H1 (cell line): ENCODE data around the gene COPA. TPM values are rescaled to one million over a fixed set of nuclear protein-coding genes. Genes with fewer than 3 reads are reported as not detected.

Source experiments
- CTCF ChIA-PET: fragments of 300-600 bp; sonication (Branson Sonifier 250); formaldehyde crosslinking; loops from one replicate; lab custom pipeline; 2021; ENCODE audit not compliant: partially characterized antibody; lab: Charles Lee
- POLR2A ChIA-PET: fragments of 300-600 bp; sonication (Branson Sonifier 250); formaldehyde crosslinking; loops from one replicate; lab custom pipeline; 2021; ENCODE audit warnings: inconsistent platforms; ENCODE audit not compliant: partially characterized antibody; lab: Charles Lee
- DNase-seq, 2 experiments: peaks; one replicate each; pipeline versions ENCODE4 v3.0.0 to v3.0.0-alpha.2; 2010 to 2022; ENCODE audit warnings: low spot score in 2 of 2, low read depth in 1 of 2, mixed read lengths in 1 of 2
- FAIRE-seq: peaks from 2 replicates; lab custom pipeline; 2011; peaks lifted over from hg19 to GRCh38; lab: Jason Lieb, UNC
- H2AFZ ChIP-seq: 2 replicates; pipeline ENCODE4 v1.8.1; 2012; ENCODE audit warnings: low read length, inconsistent platforms
- H2AK5ac ChIP-seq: 2 replicates; pipeline ENCODE4 v1.6.1; 2013; ENCODE audit warnings: low read depth, low read length
- H2BK120ac ChIP-seq: replicated peaks from 2 replicates; pipeline ENCODE3; 2013; ENCODE audit warnings: low read depth, low read length, inconsistent platforms
- H2BK12ac ChIP-seq: 2 replicates; pipeline ENCODE4 v1.6.1; 2013; ENCODE audit warnings: low read depth, low read length
- H2BK15ac ChIP-seq: 2 replicates; pipeline ENCODE4 v1.6.1; 2013; ENCODE audit warnings: low read length
- H2BK20ac ChIP-seq: 2 replicates; pipeline ENCODE4 v1.6.1; 2013; ENCODE audit warnings: low read length
- H2BK5ac ChIP-seq: 2 replicates; pipeline ENCODE4 v1.6.1; 2013; ENCODE audit warnings: low read depth, low read length
- H3K14ac ChIP-seq: 2 replicates; pipeline ENCODE4 v1.6.1; 2013; ENCODE audit warnings: inconsistent platforms; ENCODE audit not compliant: insufficient read length
- H3K18ac ChIP-seq: 2 replicates; pipeline ENCODE4 v1.6.1; 2013; ENCODE audit warnings: low read length; ENCODE audit errors: extremely low read depth
- H3K23ac ChIP-seq: 2 replicates; pipeline ENCODE4 v1.6.1; 2013; ENCODE audit warnings: inconsistent platforms; ENCODE audit not compliant: insufficient read length
- H3K23me2 ChIP-seq: 2 replicates; pipeline ENCODE4 v1.6.1; 2013; ENCODE audit warnings: low read depth, low read length
- H3K27ac ChIP-seq: 2 replicates; pipeline ENCODE4 v1.6.1; 2011; ENCODE audit warnings: low read depth, low read length, inconsistent platforms
- H3K27me3 ChIP-seq, 4 experiments: replicated peaks in 1 of 4; 1 replicate in 1 of 4; 2 replicates in 3 of 4; pipeline versions ENCODE4 v1.6.1 to v1.8.1; 2011 to 2013; ENCODE audit warnings: low read length in 3 of 4, mild to moderate bottlenecking in 3 of 4, inconsistent platforms in 2 of 4, mixed read lengths in 2 of 4, moderate library complexity in 1 of 4; ENCODE audit not compliant: control insufficient read depth in 3 of 4, insufficient read depth in 3 of 4; ENCODE audit errors: extremely low read depth in 1 of 4
- H3K36me3 ChIP-seq, 4 experiments: 2 replicates each; pipeline versions ENCODE4 v1.6.1 to v1.8.1; 2011 to 2013; ENCODE audit warnings: mild to moderate bottlenecking in 4 of 4, low read length in 3 of 4, moderate library complexity in 2 of 4, control low read depth in 1 of 4, inconsistent platforms in 1 of 4; ENCODE audit not compliant: insufficient read depth in 4 of 4, control insufficient read depth in 2 of 4
- H3K4ac ChIP-seq: replicated peaks from 2 replicates; pipeline ENCODE3; 2013; ENCODE audit warnings: low read length, low read depth, mixed read lengths, inconsistent platforms; ENCODE audit not compliant: insufficient read length
- H3K4me1 ChIP-seq, 4 experiments: replicated peaks in 1 of 4; 1 replicate in 1 of 4; 2 replicates in 3 of 4; pipeline versions ENCODE4 v1.6.1 to v1.8.1; 2011 to 2013; ENCODE audit warnings: low read length in 3 of 4, inconsistent platforms in 2 of 4, mixed read lengths in 1 of 4; ENCODE audit not compliant: insufficient read depth in 4 of 4, control insufficient read depth in 3 of 4
- H3K4me2 ChIP-seq, 2 experiments: 2 replicates each; pipeline versions ENCODE4 v1.6.1 to v1.8.1; 2011 to 2013; ENCODE audit warnings: low read depth in 2 of 2, low read length in 2 of 2, control low read depth in 1 of 2, inconsistent platforms in 1 of 2, mild to moderate bottlenecking in 1 of 2; ENCODE audit not compliant: insufficient read depth in 1 of 2
- H3K4me3 ChIP-seq, 4 experiments: fragments of 200-600, 300-600 bp in 1 of 4; sonication (generic), shearing (Covaris generic), sonication (Bioruptor Twin) in 1 of 4; 2 replicates each; pipeline versions ENCODE4 v1.5.1 to v1.8.1; 2011 to 2016; ENCODE audit warnings: low read length in 4 of 4, low read depth in 3 of 4, control low read depth in 2 of 4, inconsistent platforms in 2 of 4, mild to moderate bottlenecking in 2 of 4, mixed read lengths in 1 of 4, moderate library complexity in 1 of 4; ENCODE audit not compliant: insufficient read depth in 2 of 4; ENCODE audit errors: extremely low read depth in 1 of 4
- H3K56ac ChIP-seq: replicated peaks from 2 replicates; pipeline ENCODE3; 2013; ENCODE audit warnings: low read depth, mild to moderate bottlenecking, mixed read lengths, low read length, inconsistent platforms; ENCODE audit not compliant: insufficient read length
- H3K79me1 ChIP-seq: 2 replicates; pipeline ENCODE4 v1.6.1; 2013; ENCODE audit warnings: low read depth, low read length, control low read depth
- H3K79me2 ChIP-seq, 2 experiments: 2 replicates each; pipeline versions ENCODE4 v1.6.1 to v1.8.1; 2012 to 2013; ENCODE audit warnings: low read length in 2 of 2, mild to moderate bottlenecking in 2 of 2, inconsistent platforms in 1 of 2; ENCODE audit not compliant: insufficient read depth in 2 of 2, control insufficient read depth in 1 of 2
- H3K9ac ChIP-seq, 4 experiments: replicated peaks in 1 of 4; 1 replicate in 1 of 4; 2 replicates in 3 of 4; pipeline versions ENCODE4 v1.6.1 to v1.8.1; 2011 to 2013; ENCODE audit warnings: low read depth in 3 of 4, low read length in 3 of 4, control low read depth in 2 of 4, mild to moderate bottlenecking in 2 of 4, moderate library complexity in 2 of 4, inconsistent platforms in 1 of 4; ENCODE audit errors: extremely low read depth in 1 of 4
- H3K9me3 ChIP-seq, 2 experiments: 2 replicates each; pipeline versions ENCODE4 v1.6.1 to v1.8.1; 2012 to 2013; ENCODE audit warnings: mild to moderate bottlenecking in 2 of 2, moderate library complexity in 2 of 2, control low read depth in 1 of 2, inconsistent platforms in 1 of 2, low read depth in 1 of 2, low read length in 1 of 2, mixed read lengths in 1 of 2; ENCODE audit not compliant: insufficient read depth in 2 of 2
- H4K20me1 ChIP-seq, 2 experiments: replicated peaks in 1 of 2; 2 replicates each; pipeline versions ENCODE3 to v1.8.1; 2011 to 2013; ENCODE audit warnings: inconsistent platforms in 2 of 2, low read length in 2 of 2, mild to moderate bottlenecking in 1 of 2; ENCODE audit not compliant: insufficient read depth in 2 of 2, control insufficient read depth in 1 of 2
- H4K5ac ChIP-seq: 2 replicates; pipeline ENCODE4 v1.6.1; 2013; ENCODE audit warnings: low read length, low read depth, mixed read lengths, inconsistent platforms; ENCODE audit not compliant: insufficient read length
- H4K8ac ChIP-seq: 2 replicates; pipeline ENCODE4 v1.8.0; 2013; ENCODE audit warnings: mild to moderate bottlenecking, moderate library complexity, low read length, inconsistent platforms; ENCODE audit not compliant: insufficient read depth; ENCODE audit errors: extremely low read depth
- H4K91ac ChIP-seq: replicated peaks from 2 replicates; pipeline ENCODE3; 2013; ENCODE audit warnings: low read length, mixed read lengths, inconsistent platforms; ENCODE audit not compliant: insufficient read length
- FOSL1 ChIP-seq: IDR thresholded peaks from 2 replicates; pipeline ENCODE4 v1.6.1; 2011; ENCODE audit warnings: mild to moderate bottlenecking, low read depth, low read length, moderate library complexity; ENCODE audit not compliant: insufficient read depth
- MAFK ChIP-seq: IDR thresholded peaks from 2 replicates; pipeline ENCODE4 v1.6.1; 2012; ENCODE audit warnings: low read depth, mild to moderate bottlenecking, improper control_type of control experiment, low read length
- MAX ChIP-seq: IDR thresholded peaks from 2 replicates; pipeline ENCODE4 v1.6.1; 2012; ENCODE audit warnings: inconsistent platforms
- POU5F1 ChIP-seq: IDR thresholded peaks from 2 replicates; pipeline ENCODE4 v1.6.1; 2011; ENCODE audit warnings: low read depth, mild to moderate bottlenecking, low read length, moderate library complexity
- RAD21 ChIP-seq, 2 experiments: IDR thresholded peaks in 1 of 2; conservative IDR thresholded peaks in 1 of 2; 2 replicates each; pipeline ENCODE4 v1.6.1; 2011; ENCODE audit warnings: low read depth in 2 of 2, low read length in 2 of 2, improper control_type of control experiment in 1 of 2, inconsistent platforms in 1 of 2, mild to moderate bottlenecking in 1 of 2, moderate library complexity in 1 of 2
- RXRA ChIP-seq: IDR thresholded peaks from 2 replicates; pipeline ENCODE4 v1.6.1; 2011; ENCODE audit warnings: low read depth, mild to moderate bottlenecking, low read length, moderate library complexity; ENCODE audit not compliant: insufficient read depth
- SP2 ChIP-seq: IDR thresholded peaks from 2 replicates; pipeline ENCODE4 v1.6.1; 2012; ENCODE audit warnings: mild to moderate bottlenecking, low read length, inconsistent platforms
- SP4 ChIP-seq: IDR thresholded peaks from 2 replicates; pipeline ENCODE4 v1.6.1; 2012; ENCODE audit warnings: low read length, inconsistent platforms
- TCF12 ChIP-seq: IDR thresholded peaks from 2 replicates; pipeline ENCODE4 v1.6.1; 2011; ENCODE audit warnings: low read depth, mild to moderate bottlenecking, low read length
- whole genome bisulfite sequencing, 2 experiments: shearing (Covaris generic) in 1 of 2; methylation state at CpG; one replicate each; pipeline versions ENCODE4 v1.1.6 to v1.1.7; 2013 to 2015; ENCODE audit warnings: low lambda C conversion rate in 2 of 2, mixed read lengths in 2 of 2, inconsistent platforms in 1 of 2, low coverage in 1 of 2, missing lambda C conversion rate in 1 of 2; ENCODE audit not compliant: insufficient replicate concordance in 2 of 2, insufficient coverage in 1 of 2, insufficient read length in 1 of 2; ENCODE audit errors: extremely low coverage in 1 of 2, missing lambda C conversion rate in 1 of 2; 5-methylcytosine and 5-hydroxymethylcytosine counted together
- polyA plus RNA-seq, 7 experiments: library from polyadenylated mRNA; depleted of rRNA in 3 of 7; stranded (reverse) in 5 of 7; unstranded in 2 of 7; fragments of >200 nt in 5 of 7; fragments of 200-250 nt in 2 of 7; gene quantifications; 1 replicate in 5 of 7; 2 replicates in 1 of 7; 4 replicates in 1 of 7; pipeline versions ENCODE4 v1.2.1 to v1.2.3, GENCODE V29; 2011 to 2013; ENCODE audit warnings: missing spikeins in 2 of 7, mixed read lengths in 2 of 7
- total RNA-seq: library from RNA; stranded (reverse); fragmentation: NEBNext Ultra II Directional; extraction: Animal tissue kit (Norgen Biotek cat#: 25700); gene quantifications from 2 replicates; pipeline ENCODE4 v1.2.1, GENCODE V29; 2021
- TF ChIP-seq, protein P1 (sequence below): IDR thresholded peaks from 2 replicates; pipeline ENCODE4 v1.6.1; 2012; ENCODE audit warnings: inconsistent platforms

COPA gene
- total and polyA plus RNA-seq, 2 of the 8 experiments (the other 6 are each of a cell fraction or from before 2014, with no cell fraction given), result 78.2 to 115 TPM

- Histone ChIP-seq H3K4ac (no peak overlapping the region), H3K23me2 (0 out of 2 replicates have a peak, but pooled peaks cover 2% of the 10 kb centered on the region), H2BK15ac (no peak overlapping the region), H3K36me3 (no peaks in the 10 kb centered on the region), H2BK20ac (0 out of 2 replicates have a peak overlapping the region, but pooled peaks have one; percentile 29), H2BK120ac (peak overlapping the region; percentile 16), H3K27ac (no peak overlapping the region), H3K18ac (peak overlapping the region; percentile 65; the same call in 1 of the 2 replicates), H3K79me1 (no peaks in the 10 kb centered on the region), H3K4me2 (peak overlapping the region; percentile 55 to 71; a peak in 3 of 4 replicates), H4K5ac (no peak overlapping the region), H4K91ac (peak overlapping the region; percentile 35), H3K79me2 (no peaks in the 10 kb centered on the region), H3K27me3 (no peaks in the 10 kb centered on the region), H3K9me3 (no peaks in the 10 kb centered on the region), H4K20me1 (no peaks in the 10 kb centered on the region), H2BK5ac (no peak overlapping the region; the same call in 1 of the 2 replicates), H2AFZ (peak overlapping the region; percentile 80; the same call in 1 of the 2 replicates), H3K14ac (no peak overlapping the region), H3K23ac (no peak overlapping the region), H2BK12ac (no peak overlapping the region; the same call in 1 of the 2 replicates), H3K4me3 (peak overlapping the region in 1 of 4 experiments; percentile 30; a peak in 1 of 8 replicates), H3K56ac (no peak overlapping the region), H3K9ac (no peak overlapping the region; a peak in 1 of 7 replicates), H4K8ac (no peak overlapping the region), H2AK5ac (no peak overlapping the region), H3K4me1 (peaks cover 8 to 21% (median 16%) of the 10 kb centered on the region in 4 experiments)
- DNase-seq (no peak), FAIRE-seq (peak; percentile 96)
- CTCF ChIA-PET, result interaction anchor here (0.6 to 15.1 kb wide), 41 partner anchors 11 to 448 kb away, joined by 3 to 683 read pairs (median 4); partner anchors contain the start of genes NCSTN, NHLH1 and PEX19
- 32% methylated on average over 5 of the region's 5 CpGs; no CpG with 5 or more reads in 1 of the 2 experiments for WGBS, 2 experiments
- POLR2A ChIA-PET, result interaction anchor here (0.6 to 11.6 kb wide), 11 partner anchors 18 to 131 kb away, joined by 3 to 244 read pairs (median 4); partner anchors contain the start of genes COPA, NCSTN, NHLH1 and PEX19
- TF ChIP-seq TCF12, result 0 out of 2 replicates have a peak, but pooled peaks have one; percentile 24
- TF ChIP-seq SP4, result 0 out of 2 replicates have a peak, but pooled peaks have one; percentile 54
- peak; percentile 53; the same call in 1 of the 2 replicates for TF ChIP-seq MAX
- TF ChIP-seq POU5F1, result no peak
- no peak for TF ChIP-seq SP2
- no peak for TF ChIP-seq MAFK
- TF ChIP-seq RAD21 (IDR thresholded peaks at IDR 0.05 in 1 of 2, conservative IDR thresholded peaks at IDR 0.05 in 1 of 2; ENCODE audit: low read depth in 2 of 2, low read length in 2 of 2), result peak; percentile 98 to 99
- TF ChIP-seq FOSL1, result no peak
- TF ChIP-seq RXRA, result no peak
- TF ChIP-seq, protein P1, sequence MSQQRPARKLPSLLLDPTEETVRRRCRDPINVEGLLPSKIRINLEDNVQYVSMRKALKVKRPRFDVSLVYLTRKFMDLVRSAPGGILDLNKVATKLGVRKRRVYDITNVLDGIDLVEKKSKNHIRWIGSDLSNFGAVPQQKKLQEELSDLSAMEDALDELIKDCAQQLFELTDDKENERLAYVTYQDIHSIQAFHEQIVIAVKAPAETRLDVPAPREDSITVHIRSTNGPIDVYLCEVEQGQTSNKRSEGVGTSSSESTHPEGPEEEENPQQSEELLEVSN, result peak; percentile 82
These were observed 33.6 kb upstream of the COPA start for GRCh38 chr1:160376525-160377131.
